Peyer's patch (tissue), 4 donors: Measurements from ENCODE around the gene SMAP2.

Source experiments
- CTCF ChIP-seq, 6 experiments: fragments of 450-650 bp in 4 of 6; fragments of 200-600 bp in 2 of 6; sonication (generic) in 1 of 6; IDR thresholded peaks; one replicate each; pipeline ENCODE4 v1.5.1; 2017 to 2019; ENCODE audit warnings: antibody characterized with exemption in 6 of 6, mild to moderate bottlenecking in 3 of 6, moderate library complexity in 1 of 6
- POLR2A ChIP-seq, 2 donors: fragments of 450-650 bp; IDR thresholded peaks; one replicate each; pipeline ENCODE4 v1.5.1; 2017; ENCODE audit warnings: antibody characterized with exemption in 2 of 2, mild to moderate bottlenecking in 2 of 2, moderate library complexity in 2 of 2

- no peak for TF ChIP-seq CTCF (IDR thresholded peaks at IDR 0.05)
- TF ChIP-seq POLR2A (IDR thresholded peaks at IDR 0.05): no peak
Measured at GRCh38 chr1:40377512-40377911, 4.0 kb downstream of the SMAP2 start.
